ENCODE results near the gene IL1R2.

DNA sequence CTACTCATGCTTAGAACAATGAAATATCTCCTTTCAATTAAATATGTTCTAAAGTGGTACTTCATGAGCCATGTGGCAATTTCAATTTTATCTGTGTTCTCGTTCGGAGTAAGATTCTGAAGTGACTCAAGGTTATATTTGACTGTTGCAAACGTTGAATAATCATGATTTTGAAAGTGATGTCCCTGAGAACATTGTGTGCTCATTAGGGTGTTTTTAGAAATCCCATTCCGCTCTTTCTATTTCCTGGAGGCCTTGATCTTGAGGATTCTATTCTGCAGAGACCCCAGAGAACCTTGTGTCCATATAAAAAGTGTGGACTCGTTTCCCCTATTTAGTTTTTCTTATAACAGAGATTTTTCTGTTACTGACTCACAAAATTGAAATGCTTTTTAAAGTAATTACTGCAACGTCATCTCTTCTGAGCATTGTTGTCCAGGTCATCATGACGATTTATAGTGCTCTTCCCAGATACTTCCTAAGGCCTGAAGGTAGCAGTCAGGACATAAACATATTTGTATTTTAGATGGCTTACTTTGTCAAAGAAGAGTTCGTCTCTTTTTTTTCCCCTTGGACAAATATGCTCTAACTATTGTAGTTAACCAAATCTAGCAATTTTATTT is 27.2 kb downstream of the IL1R2 start:
- TF ChIP-seq, protein P1, sequence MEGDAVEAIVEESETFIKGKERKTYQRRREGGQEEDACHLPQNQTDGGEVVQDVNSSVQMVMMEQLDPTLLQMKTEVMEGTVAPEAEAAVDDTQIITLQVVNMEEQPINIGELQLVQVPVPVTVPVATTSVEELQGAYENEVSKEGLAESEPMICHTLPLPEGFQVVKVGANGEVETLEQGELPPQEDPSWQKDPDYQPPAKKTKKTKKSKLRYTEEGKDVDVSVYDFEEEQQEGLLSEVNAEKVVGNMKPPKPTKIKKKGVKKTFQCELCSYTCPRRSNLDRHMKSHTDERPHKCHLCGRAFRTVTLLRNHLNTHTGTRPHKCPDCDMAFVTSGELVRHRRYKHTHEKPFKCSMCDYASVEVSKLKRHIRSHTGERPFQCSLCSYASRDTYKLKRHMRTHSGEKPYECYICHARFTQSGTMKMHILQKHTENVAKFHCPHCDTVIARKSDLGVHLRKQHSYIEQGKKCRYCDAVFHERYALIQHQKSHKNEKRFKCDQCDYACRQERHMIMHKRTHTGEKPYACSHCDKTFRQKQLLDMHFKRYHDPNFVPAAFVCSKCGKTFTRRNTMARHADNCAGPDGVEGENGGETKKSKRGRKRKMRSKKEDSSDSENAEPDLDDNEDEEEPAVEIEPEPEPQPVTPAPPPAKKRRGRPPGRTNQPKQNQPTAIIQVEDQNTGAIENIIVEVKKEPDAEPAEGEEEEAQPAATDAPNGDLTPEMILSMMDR (IDR thresholded peaks at IDR 0.05; ENCODE audit: low read depth, low read length, poor library complexity, severe bottlenecking) = no peak
- TF ChIP-seq EZH2phosphoT487 (IDR thresholded peaks at IDR 0.05; ENCODE audit: borderline replicate concordance, low read length) = no peak
